Measurements from ENCODE around the gene ANO3.

DNA sequence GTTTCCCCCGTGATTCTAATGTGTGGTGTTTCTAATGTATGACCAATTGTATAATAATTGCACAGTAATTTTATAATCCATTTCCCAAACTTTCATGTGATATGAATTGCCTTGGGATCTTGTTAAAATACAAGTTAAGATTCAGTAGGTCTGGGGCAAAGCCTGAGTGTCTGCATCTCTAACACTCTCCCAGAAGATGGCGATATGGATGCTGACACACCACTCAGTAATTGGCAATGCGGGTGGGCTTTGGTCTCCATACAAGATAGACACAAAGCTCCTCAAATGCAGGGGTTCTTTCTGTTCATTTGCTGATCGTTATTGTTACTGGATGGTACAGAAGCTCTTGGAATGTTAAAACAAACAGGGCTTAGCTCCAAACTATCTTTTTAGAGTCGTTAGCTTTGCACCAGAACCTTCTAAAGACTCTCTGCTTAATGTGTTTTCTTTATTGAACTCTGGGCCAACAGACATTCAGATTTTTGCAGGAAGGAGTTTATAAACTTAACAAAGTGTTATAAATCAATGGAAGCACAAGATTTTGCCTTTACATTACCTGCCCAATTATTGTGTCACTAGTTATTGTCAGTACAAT, 45.4 kb upstream of the ANO3 start:
- TF ChIP-seq, protein P1, sequence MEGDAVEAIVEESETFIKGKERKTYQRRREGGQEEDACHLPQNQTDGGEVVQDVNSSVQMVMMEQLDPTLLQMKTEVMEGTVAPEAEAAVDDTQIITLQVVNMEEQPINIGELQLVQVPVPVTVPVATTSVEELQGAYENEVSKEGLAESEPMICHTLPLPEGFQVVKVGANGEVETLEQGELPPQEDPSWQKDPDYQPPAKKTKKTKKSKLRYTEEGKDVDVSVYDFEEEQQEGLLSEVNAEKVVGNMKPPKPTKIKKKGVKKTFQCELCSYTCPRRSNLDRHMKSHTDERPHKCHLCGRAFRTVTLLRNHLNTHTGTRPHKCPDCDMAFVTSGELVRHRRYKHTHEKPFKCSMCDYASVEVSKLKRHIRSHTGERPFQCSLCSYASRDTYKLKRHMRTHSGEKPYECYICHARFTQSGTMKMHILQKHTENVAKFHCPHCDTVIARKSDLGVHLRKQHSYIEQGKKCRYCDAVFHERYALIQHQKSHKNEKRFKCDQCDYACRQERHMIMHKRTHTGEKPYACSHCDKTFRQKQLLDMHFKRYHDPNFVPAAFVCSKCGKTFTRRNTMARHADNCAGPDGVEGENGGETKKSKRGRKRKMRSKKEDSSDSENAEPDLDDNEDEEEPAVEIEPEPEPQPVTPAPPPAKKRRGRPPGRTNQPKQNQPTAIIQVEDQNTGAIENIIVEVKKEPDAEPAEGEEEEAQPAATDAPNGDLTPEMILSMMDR (IDR thresholded peaks at IDR 0.05; ENCODE audit: low read depth, low read length): peak; percentile 68
- TF ChIP-seq EZH2phosphoT487 (IDR thresholded peaks at IDR 0.05; ENCODE audit: low read depth): no peak
